AG04450 (cell line): ENCODE data around the gene AKAP7. TPM values are rescaled to one million over a fixed set of nuclear protein-coding genes. Genes with fewer than 3 reads are reported as not detected.

Source experiments
- CTCF ChIA-PET: fragments of 300-600, 350-600 bp; formaldehyde crosslinking; extraction: SDS; loops from one replicate; lab custom pipeline; 2022; ENCODE audit warnings: antibody characterized with exemption, inconsistent platforms; lab: Charles Lee
- POLR2A ChIA-PET: fragments of 350-600 bp; formaldehyde crosslinking; extraction: SDS; loops from one replicate; lab custom pipeline; 2021; ENCODE audit warnings: antibody characterized with exemption, inconsistent platforms; lab: Yijun Ruan, JAX
- DNase-seq: peaks from one replicate; pipeline ENCODE4 v3.0.0-alpha.2; 2011; ENCODE audit warnings: low read depth, low spot score
- H3K27ac ChIP-seq: one replicate; pipeline ENCODE4 v1.5.1; 2012; ENCODE audit warnings: low read depth, low read length, control low read depth
- H3K27me3 ChIP-seq: one replicate; pipeline ENCODE4 v1.6.0; 2012; ENCODE audit warnings: low read length; ENCODE audit not compliant: control insufficient read depth, insufficient read depth
- H3K4me3 ChIP-seq: 2 replicates; pipeline ENCODE4 v1.5.1; 2011; ENCODE audit warnings: mild to moderate bottlenecking, low read depth, low read length, control low read depth
- H3K9me3 ChIP-seq: 2 replicates; pipeline ENCODE4 v1.5.1; 2012; ENCODE audit warnings: low read length; ENCODE audit not compliant: control insufficient read depth, insufficient read depth
- polyA plus RNA-seq: library from polyadenylated mRNA; depleted of rRNA; stranded (reverse); fragments of >200 nt; gene quantifications from 2 replicates; pipeline ENCODE4 v1.2.3, GENCODE V29; 2011
- TF ChIP-seq, protein P1 (sequence below): IDR thresholded peaks from 2 replicates; pipeline ENCODE4 v1.5.1; 2011; ENCODE audit warnings: low read depth, low read length, control low read depth, inconsistent platforms

The AKAP7 gene
- polyA plus RNA-seq, 1 experiment: 1.9 TPM

GRCh38 chr6:131169613-131170012 lies 34.3 kb downstream of the AKAP7 start:
- CTCF ChIA-PET: no interaction called here
- TF ChIP-seq, protein P1, sequence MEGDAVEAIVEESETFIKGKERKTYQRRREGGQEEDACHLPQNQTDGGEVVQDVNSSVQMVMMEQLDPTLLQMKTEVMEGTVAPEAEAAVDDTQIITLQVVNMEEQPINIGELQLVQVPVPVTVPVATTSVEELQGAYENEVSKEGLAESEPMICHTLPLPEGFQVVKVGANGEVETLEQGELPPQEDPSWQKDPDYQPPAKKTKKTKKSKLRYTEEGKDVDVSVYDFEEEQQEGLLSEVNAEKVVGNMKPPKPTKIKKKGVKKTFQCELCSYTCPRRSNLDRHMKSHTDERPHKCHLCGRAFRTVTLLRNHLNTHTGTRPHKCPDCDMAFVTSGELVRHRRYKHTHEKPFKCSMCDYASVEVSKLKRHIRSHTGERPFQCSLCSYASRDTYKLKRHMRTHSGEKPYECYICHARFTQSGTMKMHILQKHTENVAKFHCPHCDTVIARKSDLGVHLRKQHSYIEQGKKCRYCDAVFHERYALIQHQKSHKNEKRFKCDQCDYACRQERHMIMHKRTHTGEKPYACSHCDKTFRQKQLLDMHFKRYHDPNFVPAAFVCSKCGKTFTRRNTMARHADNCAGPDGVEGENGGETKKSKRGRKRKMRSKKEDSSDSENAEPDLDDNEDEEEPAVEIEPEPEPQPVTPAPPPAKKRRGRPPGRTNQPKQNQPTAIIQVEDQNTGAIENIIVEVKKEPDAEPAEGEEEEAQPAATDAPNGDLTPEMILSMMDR: no peak
- POLR2A ChIA-PET: no interaction called here
- DNase-seq: no peak
- Histone ChIP-seq H3K27me3 (no peaks in the 10 kb centered on the region), H3K4me3 (no peak overlapping the region), H3K27ac (no peak overlapping the region), H3K9me3 (no peaks in the 10 kb centered on the region)

DNA sequence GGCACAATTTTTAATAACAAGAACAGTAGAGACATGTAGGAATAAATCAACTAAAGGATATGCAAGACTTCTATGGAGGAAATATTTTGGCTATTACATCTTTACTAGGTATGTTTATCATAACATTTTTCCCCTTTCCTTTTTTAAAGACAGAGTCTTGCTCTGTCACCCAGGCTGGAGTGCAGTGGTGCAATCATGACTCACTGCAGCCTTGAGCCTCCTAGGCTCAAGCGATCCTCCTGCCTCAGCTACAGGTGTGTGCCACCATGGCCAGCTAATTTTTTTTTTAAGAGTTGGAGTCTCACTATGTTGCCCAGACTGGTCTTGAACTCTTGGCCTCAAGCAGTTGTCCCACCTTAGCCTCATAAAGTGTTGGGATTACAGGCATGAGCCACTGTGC lies 37.0 kb downstream of the AKAP7 start:
- Histone ChIP-seq H3K27me3 (no peaks in the 10 kb centered on the region), H3K9me3 (no peaks in the 10 kb centered on the region), H3K4me3 (no peak overlapping the region), H3K27ac (no peak overlapping the region)
- POLR2A ChIA-PET: no interaction called here
- TF ChIP-seq, protein P1: no peak
- CTCF ChIA-PET: interaction anchor here (1.3 kb wide), 1 partner anchor 287 kb away, joined by 4 read pairs; no protein-coding TSS in a partner anchor
- DNase-seq: no peak

- no peaks in the 10 kb centered on the region for H3K9me3 ChIP-seq
- DNase-seq: no peak
- no peaks in the 10 kb centered on the region for H3K27me3 ChIP-seq
- ChIA-PET POLR2A (no interaction called here), CTCF (interaction anchor here (1.9 to 2.0 kb wide), 2 partner anchors 9 to 289 kb away, joined by 5 to 9 read pairs; no protein-coding TSS in a partner anchor)
- TF ChIP-seq, protein P1: no peak
- no peak overlapping the region for H3K27ac ChIP-seq
- H3K4me3 ChIP-seq: no peak overlapping the region
Observed at GRCh38 chr6:131173680-131174079, 38.4 kb downstream of the AKAP7 start.

- Histone ChIP-seq H3K27me3 (no peaks in the 10 kb centered on the region), H3K4me3 (no peak overlapping the region), H3K27ac (no peak overlapping the region), H3K9me3 (no peaks in the 10 kb centered on the region)
- ChIA-PET POLR2A (no interaction called here), CTCF (interaction anchor here (1.9 kb wide), 1 partner anchor 291 kb away, joined by 5 read pairs; no protein-coding TSS in a partner anchor)
- TF ChIP-seq, protein P1: no peak
- DNase-seq: no peak
Observed at GRCh38 chr6:131175564-131175963, 40.3 kb downstream of the AKAP7 start.

- POLR2A ChIA-PET: no interaction called here
- H3K27ac ChIP-seq: no peak overlapping the region
- CTCF ChIA-PET: no interaction called here
Observed at GRCh38 chr6:131177996-131178395, 42.7 kb downstream of the AKAP7 start.

More at GRCh38 chr6:131177996-131178395, 42.7 kb downstream of the AKAP7 start:
- H3K9me3 ChIP-seq: no peaks in the 10 kb centered on the region
- TF ChIP-seq, protein P1: no peak
- H3K27me3 ChIP-seq: no peaks in the 10 kb centered on the region
- H3K4me3 ChIP-seq: no peak overlapping the region
- DNase-seq: no peak
